GM10248 (cell line): ENCODE data around the gene CRYBA4.

ENCODE experiments used
- CTCF ChIA-PET: fragments of 300-600 bp; sonication (Branson Sonifier 250); formaldehyde crosslinking; extraction: SDS; loops from one replicate; lab custom pipeline; 2021; ENCODE audit warnings: antibody characterized with exemption; lab: Yijun Ruan, JAX
- POLR2A ChIA-PET: fragments of 350-650 bp; sonication (Branson Sonifier 250); formaldehyde crosslinking; extraction: SDS; loops from one replicate; lab custom pipeline; 2020; ENCODE audit warnings: antibody characterized with exemption; lab: Yijun Ruan, JAX
- DNase-seq: peaks from one replicate; pipeline ENCODE4 v3.0.0; 2012; ENCODE audit errors: extremely low spot score
- CTCF ChIP-seq: IDR thresholded peaks from 2 replicates; pipeline ENCODE4 v1.5.1; 2012; ENCODE audit warnings: mild to moderate bottlenecking, low read depth; ENCODE audit errors: extremely low read depth, missing control alignments, control extremely low read depth

CRYBA4 gene

DNA sequence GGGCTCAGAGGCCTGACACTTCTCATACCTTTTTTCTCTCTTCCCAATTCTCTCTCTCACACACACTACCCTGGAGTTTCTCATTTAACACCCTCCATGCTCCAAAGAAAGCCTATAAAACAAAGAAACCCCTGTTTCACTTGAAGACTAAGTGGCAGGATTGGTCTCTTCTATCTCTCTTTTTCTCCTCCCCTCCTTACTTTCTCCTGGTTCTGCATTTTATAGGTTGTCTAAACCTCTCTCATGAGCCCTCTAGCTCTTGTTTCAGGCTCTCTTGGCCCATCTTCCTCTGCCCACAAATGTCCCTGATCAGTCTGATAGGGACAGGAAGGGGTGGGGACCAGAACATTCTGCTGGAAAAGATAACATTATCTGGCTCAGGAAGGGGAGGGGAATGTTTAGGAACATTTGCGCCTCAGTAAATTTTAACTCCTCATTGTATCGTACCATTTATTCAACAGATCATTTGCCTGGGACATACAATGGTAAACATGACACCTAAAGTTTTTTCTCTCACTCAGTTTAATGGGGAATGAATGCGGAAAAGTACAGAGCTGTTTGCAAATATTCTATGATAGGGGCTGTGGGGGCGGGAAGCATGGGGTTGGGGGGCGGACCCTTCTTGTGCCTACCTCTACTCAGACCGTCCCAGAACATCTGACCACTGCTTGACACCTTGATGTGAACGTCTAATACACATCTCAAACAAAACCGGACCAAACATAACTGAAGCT, 10.8 kb downstream of the CRYBA4 start:
- ChIA-PET POLR2A (no interaction called here), CTCF (interaction anchor here (1.4 kb wide), 1 partner anchor 9 kb away, joined by 5 read pairs; no protein-coding TSS in a partner anchor)
- no peak for TF ChIP-seq CTCF
- no peak for DNase-seq

- CTCF ChIA-PET, result interaction anchor here (1.4 kb wide), 1 partner anchor 8 kb away, joined by 5 read pairs; no protein-coding TSS in a partner anchor
- POLR2A ChIA-PET, result no interaction called here
- DNase-seq, result no peak
- TF ChIP-seq CTCF, result no peak
Observed at GRCh38 chr22:26634189-26634588, 12.4 kb downstream of the CRYBA4 start.

GRCh38 chr22:26635117-26635516, 13.4 kb downstream of the CRYBA4 start:
- POLR2A ChIA-PET, result no interaction called here
- CTCF ChIA-PET, result interaction anchor here (1.0 kb wide), 1 partner anchor 23 kb away, joined by 4 read pairs; the partner anchor contains the start of gene MIAT
- no peak for TF ChIP-seq CTCF
- DNase-seq, result no peak

DNA sequence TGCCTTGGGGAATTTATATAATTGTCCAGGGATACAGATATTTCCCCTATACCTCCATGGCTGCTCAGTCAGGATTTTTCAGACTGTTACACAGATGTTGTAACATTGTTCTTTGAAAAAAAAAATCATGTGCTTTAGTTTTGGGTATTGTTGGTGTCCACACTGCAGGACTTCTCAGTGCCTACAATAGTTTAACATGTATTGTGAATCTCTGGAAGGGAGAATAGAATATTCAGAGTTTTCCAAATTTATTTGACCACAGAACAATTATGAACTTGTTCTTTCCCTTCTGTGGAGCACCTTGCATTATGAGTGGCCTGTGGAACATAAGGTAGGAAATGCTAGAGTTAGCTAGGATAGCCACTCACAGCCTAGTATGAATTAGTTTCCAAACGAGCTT, 14.5 kb downstream of the CRYBA4 start:
- no peak for DNase-seq
- CTCF ChIA-PET, result no interaction called here
- POLR2A ChIA-PET, result no interaction called here
- no peak for TF ChIP-seq CTCF

DNA sequence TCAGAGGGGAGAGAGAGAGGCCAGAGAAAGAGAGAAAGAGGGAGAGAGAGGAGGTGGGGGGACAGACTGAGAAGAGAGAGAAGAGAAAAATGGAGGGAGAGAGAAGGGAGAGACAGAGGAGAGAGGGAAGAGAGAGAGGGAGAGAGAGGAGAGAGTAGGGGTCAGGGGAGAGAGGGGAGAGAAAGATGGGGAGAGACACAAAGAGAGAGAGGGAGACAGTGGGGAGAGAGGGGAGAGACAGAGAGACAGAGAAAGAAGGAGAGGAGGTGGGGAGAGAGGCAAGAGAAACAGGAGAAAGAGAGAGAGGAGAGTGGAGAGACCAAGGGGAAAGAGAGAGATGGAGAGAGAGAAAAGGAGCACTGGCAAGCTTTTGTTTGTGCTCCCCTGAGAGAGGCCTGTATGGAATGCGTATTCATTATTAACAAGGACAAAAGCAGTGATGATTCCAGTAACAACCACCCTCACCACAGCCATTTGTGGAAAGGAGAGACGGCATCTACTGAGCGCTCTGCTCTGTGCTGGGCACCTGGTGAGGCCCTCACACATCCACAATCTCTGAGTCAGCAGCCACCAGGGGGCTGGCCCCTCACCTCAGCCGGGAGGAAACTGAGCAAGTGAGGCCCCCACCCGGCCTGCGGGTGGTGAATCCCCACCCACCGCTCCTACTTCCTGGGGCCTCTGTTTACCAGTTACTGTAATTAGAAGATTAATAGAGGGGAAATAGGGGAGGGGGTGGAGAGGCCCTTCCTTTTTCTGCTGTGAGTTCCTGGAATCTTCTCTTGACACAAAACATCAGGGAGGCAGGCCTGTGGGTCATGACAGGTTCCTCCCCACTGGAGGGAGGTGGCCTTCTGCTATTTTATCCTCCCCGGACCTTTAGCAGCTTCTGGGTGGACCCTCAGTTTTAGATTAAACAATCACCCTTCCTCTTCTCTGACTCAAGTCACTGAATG, 21.0 kb downstream of the CRYBA4 start:
- peak; percentile 60 for DNase-seq
- ChIA-PET CTCF (interaction anchor here (0.6 to 2.1 kb wide), 5 partner anchors 9 to 45 kb away, joined by 3 to 5 read pairs (median 4); no protein-coding TSS in a partner anchor), POLR2A (interaction anchor here (0.7 kb wide), 1 partner anchor 179 kb away, joined by 6 read pairs; no protein-coding TSS in a partner anchor)
- TF ChIP-seq CTCF, result peak; percentile 47

GRCh38 chr22:26643418-26644100, 21.8 kb downstream of the CRYBA4 start:
- ChIA-PET POLR2A (interaction anchor here (0.7 kb wide), 1 partner anchor 173 kb away, joined by 4 read pairs; no protein-coding TSS in a partner anchor), CTCF (interaction anchor here (0.6 to 2.1 kb wide), 5 partner anchors 26 to 279 kb away, joined by 3 to 4 read pairs (median 3); no protein-coding TSS in a partner anchor)
- DNase-seq, result no peak
- no peak for TF ChIP-seq CTCF
